ENCODE results near the gene PCDH9.

Gene PCDH9

GRCh38 chr13:66313413-66313812 lies 916.7 kb downstream of the PCDH9 start:
- Histone ChIP-seq H3K27ac (ENCODE audit: poor library complexity, severe bottlenecking) (no peak overlapping the region), H3K4me3 (ENCODE audit: severe bottlenecking) (no peak overlapping the region), H3K27me3 (ENCODE audit: insufficient read depth, poor library complexity, severe bottlenecking) (no peaks in the 10 kb centered on the region), H3K36me3 (ENCODE audit: low read depth) (no peaks in the 10 kb centered on the region), H3K4me1 (ENCODE audit: insufficient read depth, poor library complexity, severe bottlenecking) (no peaks in the 10 kb centered on the region), H3K9me3 (ENCODE audit: severe bottlenecking) (no peaks in the 10 kb centered on the region)
- TF ChIP-seq, protein P1, sequence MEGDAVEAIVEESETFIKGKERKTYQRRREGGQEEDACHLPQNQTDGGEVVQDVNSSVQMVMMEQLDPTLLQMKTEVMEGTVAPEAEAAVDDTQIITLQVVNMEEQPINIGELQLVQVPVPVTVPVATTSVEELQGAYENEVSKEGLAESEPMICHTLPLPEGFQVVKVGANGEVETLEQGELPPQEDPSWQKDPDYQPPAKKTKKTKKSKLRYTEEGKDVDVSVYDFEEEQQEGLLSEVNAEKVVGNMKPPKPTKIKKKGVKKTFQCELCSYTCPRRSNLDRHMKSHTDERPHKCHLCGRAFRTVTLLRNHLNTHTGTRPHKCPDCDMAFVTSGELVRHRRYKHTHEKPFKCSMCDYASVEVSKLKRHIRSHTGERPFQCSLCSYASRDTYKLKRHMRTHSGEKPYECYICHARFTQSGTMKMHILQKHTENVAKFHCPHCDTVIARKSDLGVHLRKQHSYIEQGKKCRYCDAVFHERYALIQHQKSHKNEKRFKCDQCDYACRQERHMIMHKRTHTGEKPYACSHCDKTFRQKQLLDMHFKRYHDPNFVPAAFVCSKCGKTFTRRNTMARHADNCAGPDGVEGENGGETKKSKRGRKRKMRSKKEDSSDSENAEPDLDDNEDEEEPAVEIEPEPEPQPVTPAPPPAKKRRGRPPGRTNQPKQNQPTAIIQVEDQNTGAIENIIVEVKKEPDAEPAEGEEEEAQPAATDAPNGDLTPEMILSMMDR (IDR thresholded peaks at IDR 0.05; ENCODE audit: poor library complexity, severe bottlenecking), result no peak
- DNase-seq (ENCODE audit: low spot score) (no peak), ATAC-seq (ENCODE audit: low read depth) (no peak)

DNA sequence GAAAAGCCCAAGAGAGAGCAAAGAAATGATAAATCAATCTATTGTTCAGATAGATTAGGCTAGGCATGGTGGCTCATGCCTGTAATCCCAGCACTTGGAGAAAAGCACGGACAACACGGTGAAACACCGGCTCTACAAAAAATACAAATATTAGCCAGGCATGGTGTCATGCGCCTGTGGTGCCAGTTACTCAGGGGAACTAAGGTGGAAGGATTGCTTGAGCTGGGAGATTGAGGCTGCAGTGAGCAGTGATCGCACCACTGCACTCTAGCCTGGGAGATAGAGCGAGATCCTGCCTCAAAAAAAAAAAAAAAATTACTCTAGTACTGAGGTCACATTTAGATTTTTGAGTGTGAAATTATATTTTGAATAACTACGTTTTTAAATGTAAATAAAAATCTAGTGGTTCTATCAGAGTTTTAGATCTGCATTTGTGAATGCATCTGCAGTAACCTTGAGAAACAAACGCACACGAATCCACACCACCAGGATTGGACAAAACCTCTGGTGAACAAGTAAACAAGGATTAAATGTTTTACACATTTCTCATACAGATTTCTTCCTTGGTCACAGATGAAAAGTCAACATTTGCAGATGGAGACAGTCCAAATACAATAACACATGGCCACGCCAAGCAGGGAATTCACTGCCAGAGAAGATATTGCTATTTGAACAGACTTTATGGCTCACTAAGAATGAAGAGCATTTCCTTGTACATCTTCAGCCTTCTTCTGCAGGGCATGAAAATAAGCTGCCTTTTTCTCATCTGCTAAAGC lies 917.6 kb downstream of the PCDH9 start:
- H3K9me3 ChIP-seq (ENCODE audit: severe bottlenecking), result no peaks in the 10 kb centered on the region
- H3K36me3 ChIP-seq (ENCODE audit: low read depth), result no peaks in the 10 kb centered on the region
- no peaks in the 10 kb centered on the region for H3K4me1 ChIP-seq (ENCODE audit: insufficient read depth, poor library complexity, severe bottlenecking)
- DNase-seq (ENCODE audit: low spot score), result no peak
- H3K4me3 ChIP-seq (ENCODE audit: severe bottlenecking), result no peak overlapping the region
- H3K27ac ChIP-seq (ENCODE audit: poor library complexity, severe bottlenecking), result no peak overlapping the region
- ATAC-seq (ENCODE audit: low read depth), result no peak
- H3K27me3 ChIP-seq (ENCODE audit: insufficient read depth, poor library complexity, severe bottlenecking), result no peaks in the 10 kb centered on the region
- TF ChIP-seq, protein P1 (IDR thresholded peaks at IDR 0.05; ENCODE audit: poor library complexity, severe bottlenecking), result no peak

DNA sequence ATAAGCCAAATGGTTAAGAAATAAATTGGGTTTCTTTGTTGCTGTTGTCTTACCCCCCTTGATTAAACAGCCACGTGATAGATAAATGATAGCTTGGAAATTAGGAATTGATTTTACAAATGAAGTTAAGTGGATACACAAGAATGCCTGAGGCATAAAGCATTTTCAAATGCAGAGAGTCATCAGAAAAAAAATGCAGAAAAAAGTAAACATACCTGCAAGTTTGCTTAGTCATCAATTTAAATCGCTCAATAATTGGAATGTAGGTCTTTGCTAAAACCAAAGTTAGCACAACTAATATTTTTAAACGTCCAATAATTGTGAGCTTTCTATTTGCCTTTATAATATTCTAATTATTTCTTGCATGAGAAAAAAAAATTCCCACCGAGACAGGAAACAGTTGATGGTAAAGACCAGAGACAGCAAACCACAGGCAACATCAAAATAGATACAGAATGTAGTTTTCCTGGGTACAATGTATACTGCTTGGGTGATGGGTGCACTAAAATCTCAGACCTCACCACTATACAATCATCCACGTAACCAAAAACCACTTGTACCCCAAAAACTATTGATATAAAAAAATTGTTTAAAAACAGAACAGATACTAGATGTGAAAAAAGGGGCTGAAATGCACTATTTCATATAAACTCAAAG lies 924.0 kb downstream of the PCDH9 start:
- TF ChIP-seq, protein P1 (IDR thresholded peaks at IDR 0.05; ENCODE audit: poor library complexity, severe bottlenecking), result no peak
- Histone ChIP-seq H3K4me3 (ENCODE audit: severe bottlenecking) (no peak overlapping the region), H3K27me3 (ENCODE audit: insufficient read depth, poor library complexity, severe bottlenecking) (no peaks in the 10 kb centered on the region), H3K9me3 (ENCODE audit: severe bottlenecking) (no peaks in the 10 kb centered on the region), H3K27ac (ENCODE audit: poor library complexity, severe bottlenecking) (no peak overlapping the region), H3K4me1 (ENCODE audit: insufficient read depth, poor library complexity, severe bottlenecking) (no peaks in the 10 kb centered on the region), H3K36me3 (ENCODE audit: low read depth) (no peaks in the 10 kb centered on the region)
- ATAC-seq (ENCODE audit: low read depth) (no peak), DNase-seq (ENCODE audit: low spot score) (no peak)

- Histone ChIP-seq H3K9me3 (ENCODE audit: severe bottlenecking) (peaks cover 2% of the 10 kb centered on the region), H3K4me1 (ENCODE audit: insufficient read depth, poor library complexity, severe bottlenecking) (no peaks in the 10 kb centered on the region), H3K4me3 (ENCODE audit: severe bottlenecking) (no peak overlapping the region), H3K27ac (ENCODE audit: poor library complexity, severe bottlenecking) (no peak overlapping the region), H3K36me3 (ENCODE audit: low read depth) (no peaks in the 10 kb centered on the region), H3K27me3 (ENCODE audit: insufficient read depth, poor library complexity, severe bottlenecking) (no peaks in the 10 kb centered on the region)
- no peak for ATAC-seq (ENCODE audit: low read depth)
- no peak for DNase-seq (ENCODE audit: low spot score)
- TF ChIP-seq, protein P1 (IDR thresholded peaks at IDR 0.05; ENCODE audit: poor library complexity, severe bottlenecking), result no peak
These were observed 928.7 kb downstream of the PCDH9 start for GRCh38 chr13:66301482-66301881.

DNA sequence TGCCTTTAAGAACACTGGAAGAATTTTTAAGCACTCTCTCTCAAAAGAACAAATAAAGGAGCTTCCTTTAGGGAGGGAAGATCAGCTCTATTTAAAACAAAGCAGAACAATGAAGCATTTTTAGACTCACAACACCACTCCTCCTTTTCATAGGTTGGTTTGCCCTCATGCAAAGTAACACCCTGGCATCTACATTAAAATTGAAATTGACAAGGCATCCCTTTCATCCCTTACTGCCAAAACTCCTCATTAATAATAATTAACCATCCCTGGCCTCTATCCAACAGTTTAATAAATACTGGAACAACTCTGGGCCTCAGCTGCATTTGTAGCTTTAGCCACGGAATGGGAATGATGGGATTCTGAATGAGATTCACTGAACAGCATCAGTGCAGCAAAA lies 929.1 kb downstream of the PCDH9 start:
- ATAC-seq (ENCODE audit: low read depth), result no peak
- peaks cover 3% of the 10 kb centered on the region for H3K9me3 ChIP-seq (ENCODE audit: severe bottlenecking)
- no peak for DNase-seq (ENCODE audit: low spot score)
- TF ChIP-seq, protein P1 (IDR thresholded peaks at IDR 0.05; ENCODE audit: poor library complexity, severe bottlenecking), result no peak
- no peak overlapping the region for H3K27ac ChIP-seq (ENCODE audit: poor library complexity, severe bottlenecking)
- H3K4me3 ChIP-seq (ENCODE audit: severe bottlenecking), result no peak overlapping the region
- no peaks in the 10 kb centered on the region for H3K4me1 ChIP-seq (ENCODE audit: insufficient read depth, poor library complexity, severe bottlenecking)
- H3K27me3 ChIP-seq (ENCODE audit: insufficient read depth, poor library complexity, severe bottlenecking), result no peaks in the 10 kb centered on the region
- H3K36me3 ChIP-seq (ENCODE audit: low read depth), result no peaks in the 10 kb centered on the region
